NT2/D1 (cell line): ENCODE data around the gene DENND6A.

ENCODE experiments used
- DNase-seq: peaks from one replicate; pipeline ENCODE4 v3.0.0-alpha.2; 2011; ENCODE audit warnings: low read depth, low spot score
- H3K27me3 ChIP-seq: 2 replicates; pipeline ENCODE4 v1.6.0; 2011; ENCODE audit warnings: mild to moderate bottlenecking; ENCODE audit not compliant: insufficient read length, insufficient read depth
- H3K36me3 ChIP-seq: 2 replicates; pipeline ENCODE4 v1.6.1; 2011; ENCODE audit warnings: mild to moderate bottlenecking, low read length, mixed read lengths; ENCODE audit not compliant: insufficient read depth, insufficient read length
- H3K4me1 ChIP-seq: 2 replicates; pipeline ENCODE4 v1.5.1; 2011; ENCODE audit not compliant: insufficient read depth, insufficient read length
- H3K4me3 ChIP-seq: 2 replicates; pipeline ENCODE4 v1.5.1; 2011; ENCODE audit warnings: low read depth; ENCODE audit not compliant: insufficient read length
- H3K9ac ChIP-seq: 2 replicates; pipeline ENCODE4 v1.6.0; 2011; ENCODE audit warnings: low read depth; ENCODE audit not compliant: insufficient read length
- H3K9me3 ChIP-seq: 2 replicates; pipeline ENCODE4 v1.5.1; 2011; ENCODE audit warnings: mild to moderate bottlenecking, low read length; ENCODE audit not compliant: insufficient read depth
- SUZ12 ChIP-seq: IDR thresholded peaks from 2 replicates; pipeline ENCODE4 v1.6.1; 2011; ENCODE audit not compliant: insufficient read length, insufficient read depth; ENCODE audit errors: extremely low read depth
- YY1 ChIP-seq: IDR thresholded peaks from 2 replicates; pipeline ENCODE4 v1.6.1; 2011; ENCODE audit not compliant: insufficient read length, insufficient read depth
- ZNF274 ChIP-seq: IDR thresholded peaks from 2 replicates; pipeline ENCODE4 v1.6.1; 2011; ENCODE audit warnings: mild to moderate bottlenecking, low read depth, low read length

The DENND6A gene

DNA sequence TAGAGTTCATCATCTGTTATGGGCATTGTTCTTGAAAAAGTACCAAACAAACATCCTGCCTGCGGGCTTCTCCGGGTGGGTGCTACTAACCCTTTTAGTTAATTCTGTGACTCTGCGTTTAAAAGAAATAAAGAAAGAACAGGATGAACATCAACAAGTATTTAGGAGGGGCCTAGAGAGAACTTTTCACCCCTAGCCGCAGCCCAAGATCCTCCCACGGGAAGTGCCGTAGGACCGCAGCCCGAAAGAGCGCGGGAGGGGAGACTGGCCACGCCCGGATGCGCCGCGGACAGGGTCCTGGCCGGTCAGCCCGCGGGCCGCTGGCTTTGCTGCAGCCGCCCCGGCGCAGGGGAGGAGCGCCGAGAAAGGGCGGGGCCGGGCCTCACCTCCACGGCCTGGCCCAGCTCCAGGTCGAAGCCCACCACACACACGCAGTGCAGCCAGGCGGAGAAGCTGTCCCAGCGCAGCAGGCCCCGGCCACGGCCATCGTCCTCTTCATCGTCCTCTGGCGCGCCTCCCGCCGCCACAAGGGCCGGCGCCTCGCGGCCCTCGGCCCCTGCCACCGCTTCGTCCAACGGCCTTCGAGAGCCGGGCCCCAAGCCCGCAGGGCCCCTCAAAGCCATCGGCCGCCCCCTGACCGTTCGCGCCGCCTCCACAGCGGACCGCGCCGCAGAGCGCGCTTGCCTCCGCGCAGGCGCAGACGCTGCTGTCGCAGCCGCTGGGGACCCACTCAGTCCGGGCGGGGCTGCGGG, at the start of gene DENND6A:
TSS of gene DENND6A (minus strand) at position 682 of the 752 bp plus-strand sequence. CDS start at position 623, 59 bp downstream.
- TF ChIP-seq SUZ12 (no peak), ZNF274 (no peak), YY1 (no peak)
- no peaks in the 10 kb centered on the region for H3K9me3 ChIP-seq
- DNase-seq, result peak; percentile 86
- no peaks in the 10 kb centered on the region for H3K36me3 ChIP-seq
- H3K4me1 ChIP-seq, result peaks cover 2% of the 10 kb centered on the region
- H3K4me3 ChIP-seq, result peak within 1 kb of the TSS; percentile 77
- peak within 1 kb of the TSS; percentile 96 for H3K9ac ChIP-seq
- no peaks in the 10 kb centered on the region for H3K27me3 ChIP-seq

GRCh38 chr3:57740027-57740426, 47.1 kb upstream of the DENND6A start:
- no peaks in the 10 kb centered on the region for H3K4me1 ChIP-seq

GRCh38 chr3:57738391-57738790, 45.5 kb upstream of the DENND6A start:
- Histone ChIP-seq H3K9ac (no peak overlapping the region), H3K9me3 (no peaks in the 10 kb centered on the region)

More at GRCh38 chr3:57740027-57740426, 47.1 kb upstream of the DENND6A start:
- Histone ChIP-seq H3K9me3 (no peaks in the 10 kb centered on the region), H3K36me3 (no peaks in the 10 kb centered on the region), H3K9ac (no peak overlapping the region), H3K27me3 (no peaks in the 10 kb centered on the region), H3K4me3 (no peak overlapping the region)
- no peak for TF ChIP-seq YY1
- no peak for TF ChIP-seq SUZ12
- TF ChIP-seq ZNF274, result no peak
- no peak for DNase-seq

GRCh38 chr3:57737840-57738239, 45.0 kb upstream of the DENND6A start:
- TF ChIP-seq SUZ12, result no peak
- TF ChIP-seq YY1, result no peak
- no peak for TF ChIP-seq ZNF274
- Histone ChIP-seq H3K9ac (no peak overlapping the region), H3K9me3 (no peaks in the 10 kb centered on the region), H3K36me3 (no peaks in the 10 kb centered on the region), H3K27me3 (no peaks in the 10 kb centered on the region), H3K4me3 (no peak overlapping the region), H3K4me1 (no peaks in the 10 kb centered on the region)
- DNase-seq, result no peak

More at GRCh38 chr3:57738391-57738790, 45.5 kb upstream of the DENND6A start:
- H3K4me3 ChIP-seq, result no peak overlapping the region
- TF ChIP-seq YY1, result no peak
- no peak for TF ChIP-seq ZNF274
- TF ChIP-seq SUZ12, result no peak
- no peaks in the 10 kb centered on the region for H3K4me1 ChIP-seq
- no peak for DNase-seq
- no peaks in the 10 kb centered on the region for H3K27me3 ChIP-seq
- H3K36me3 ChIP-seq, result no peaks in the 10 kb centered on the region

GRCh38 chr3:57735405-57735804, 42.5 kb upstream of the DENND6A start:
- TF ChIP-seq YY1, result no peak
- no peak for TF ChIP-seq ZNF274
- no peak for TF ChIP-seq SUZ12
- Histone ChIP-seq H3K9ac (no peak overlapping the region), H3K36me3 (no peaks in the 10 kb centered on the region)

DNA sequence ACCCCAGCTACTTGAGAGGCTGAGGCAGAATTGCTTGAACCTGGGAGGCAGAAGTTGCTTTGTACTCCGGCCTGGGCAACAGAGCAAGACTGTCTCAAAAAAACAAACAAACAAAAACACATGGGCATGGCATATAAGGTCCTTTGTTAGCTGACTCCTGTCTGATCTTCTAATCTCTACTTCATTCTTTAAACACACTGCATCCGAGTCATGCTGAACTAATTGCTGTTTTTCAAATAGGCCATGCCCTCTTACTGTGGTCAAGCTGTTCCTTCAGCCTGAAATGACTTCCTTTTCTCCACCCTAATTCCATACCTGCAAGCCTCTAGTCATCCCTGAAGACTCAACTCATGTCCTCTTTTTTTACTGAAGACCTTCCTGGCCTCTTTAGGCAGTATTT, 40.9 kb upstream of the DENND6A start:
- H3K4me3 ChIP-seq, result no peak overlapping the region
- H3K36me3 ChIP-seq, result no peaks in the 10 kb centered on the region
- no peak for DNase-seq
- H3K4me1 ChIP-seq, result no peaks in the 10 kb centered on the region
- no peaks in the 10 kb centered on the region for H3K27me3 ChIP-seq
- TF ChIP-seq ZNF274 (no peak), SUZ12 (no peak), YY1 (no peak)
- H3K9ac ChIP-seq, result no peak overlapping the region
- no peaks in the 10 kb centered on the region for H3K9me3 ChIP-seq

More at GRCh38 chr3:57735405-57735804, 42.5 kb upstream of the DENND6A start:
- Histone ChIP-seq H3K9me3 (no peaks in the 10 kb centered on the region), H3K27me3 (no peaks in the 10 kb centered on the region), H3K4me1 (no peaks in the 10 kb centered on the region), H3K4me3 (no peak overlapping the region)
- DNase-seq, result no peak

DNA sequence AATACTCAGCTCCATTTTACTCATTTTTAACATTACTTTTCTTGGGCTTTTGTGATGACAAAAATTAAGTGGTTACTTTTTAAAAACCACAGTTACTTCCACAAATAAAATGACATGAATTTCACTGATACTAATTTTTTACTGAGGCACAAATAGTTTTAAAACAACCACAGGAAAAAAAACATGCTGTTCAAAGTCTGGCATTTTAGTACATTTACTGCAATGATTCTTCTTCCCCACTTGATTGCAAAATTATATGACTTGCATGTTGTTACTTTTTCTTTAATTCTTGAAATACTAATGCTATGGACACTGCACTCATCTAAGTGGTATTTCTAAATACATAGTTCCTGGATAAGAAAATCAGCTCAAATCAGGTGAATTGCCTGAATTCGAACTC, 38.4 kb upstream of the DENND6A start:
- H3K9me3 ChIP-seq, result no peaks in the 10 kb centered on the region
- H3K27me3 ChIP-seq, result no peaks in the 10 kb centered on the region
- no peaks in the 10 kb centered on the region for H3K4me1 ChIP-seq
- no peak overlapping the region for H3K4me3 ChIP-seq
- DNase-seq, result no peak
- H3K9ac ChIP-seq, result no peak overlapping the region
- H3K36me3 ChIP-seq, result no peaks in the 10 kb centered on the region
- TF ChIP-seq SUZ12 (no peak), YY1 (no peak), ZNF274 (no peak)

GRCh38 chr3:57730682-57731081, 37.8 kb upstream of the DENND6A start:
- Histone ChIP-seq H3K4me3 (no peak overlapping the region), H3K9ac (no peak overlapping the region), H3K36me3 (no peaks in the 10 kb centered on the region), H3K9me3 (no peaks in the 10 kb centered on the region), H3K27me3 (no peaks in the 10 kb centered on the region), H3K4me1 (no peaks in the 10 kb centered on the region)
- TF ChIP-seq YY1 (no peak), SUZ12 (no peak), ZNF274 (no peak)
- DNase-seq, result no peak
